GM23338 (cell line): ENCODE results near the gene SMC5. TPM values are rescaled to one million over a fixed set of nuclear protein-coding genes. Genes with fewer than 3 reads are reported as not detected.

Source experiments
- ATAC-seq: fragments of 200-7000 bp; cut with Tn5 transposase; 3 replicates; pipeline ENCODE4 v1.9.1; 2020
- DNase-seq: peaks from one replicate; pipeline ENCODE4 v3.0.0-alpha.2; 2015; ENCODE audit warnings: low spot score
- H2AFZ ChIP-seq: fragments of 200-600 bp; sonication (generic); 2 replicates; pipeline ENCODE4 v1.8.0; 2016; ENCODE audit warnings: antibody characterized with exemption, mild to moderate bottlenecking, moderate library complexity
- H3F3A ChIP-seq: fragments of 200-600 bp; sonication (generic); replicated peaks from 2 replicates; pipeline ENCODE4 v1.8.0; 2017; ENCODE audit warnings: antibody characterized with exemption, mixed run types, low read depth
- H3K27ac ChIP-seq: fragments of 200-600 bp; sonication (generic); 2 replicates; pipeline ENCODE4 v1.6.1; 2016; ENCODE audit warnings: low read depth
- H3K27me3 ChIP-seq: fragments of 200-600 bp; sonication (generic); 2 replicates; pipeline ENCODE4 v1.8.0; 2016; ENCODE audit warnings: mild to moderate bottlenecking, mixed run types, moderate library complexity; ENCODE audit not compliant: insufficient read depth
- H3K36me3 ChIP-seq: fragments of 200-600 bp; sonication (generic); 2 replicates; pipeline ENCODE4 v1.8.0; 2016; ENCODE audit warnings: mild to moderate bottlenecking; ENCODE audit not compliant: insufficient read depth
- H3K4me1 ChIP-seq: fragments of 200-600 bp; sonication (generic); 2 replicates; pipeline ENCODE4 v1.8.0; 2016; ENCODE audit warnings: mild to moderate bottlenecking, moderate library complexity; ENCODE audit not compliant: insufficient read depth
- H3K4me2 ChIP-seq: fragments of 200-600 bp; sonication (generic); 2 replicates; pipeline ENCODE4 v1.7.1; 2017; ENCODE audit warnings: mixed run types
- H3K4me3 ChIP-seq: fragments of 200-600 bp; sonication (generic); 2 replicates; pipeline ENCODE4 v1.6.1; 2016; ENCODE audit warnings: mixed run types
- H3K79me2 ChIP-seq: fragments of 200-600 bp; sonication (generic); replicated peaks from 2 replicates; pipeline ENCODE4 v1.8.0; 2017; ENCODE audit warnings: mild to moderate bottlenecking; ENCODE audit not compliant: insufficient read depth
- H3K9me2 ChIP-seq: fragments of 200-600 bp; sonication (generic); 2 replicates; pipeline ENCODE4 v1.8.0; 2017; ENCODE audit not compliant: insufficient read depth
- H4K20me1 ChIP-seq: fragments of 200-600 bp; sonication (generic); replicated peaks from 2 replicates; pipeline ENCODE4 v1.8.0; 2017; ENCODE audit warnings: mild to moderate bottlenecking; ENCODE audit not compliant: insufficient read depth
- H3K27ac Mint-ChIP-seq: 2 replicates; pipeline ENCODE4 v1.8.0; 2020; ENCODE audit warnings: inconsistent platforms, mild to moderate bottlenecking, moderate library complexity, mixed read lengths
- H3K27me3 Mint-ChIP-seq: 3 replicates; pipeline ENCODE4 v1.8.0; 2022; ENCODE audit warnings: low read depth, mild to moderate bottlenecking, moderate library complexity, mixed read lengths, inconsistent platforms; ENCODE audit not compliant: insufficient read depth, poor library complexity
- H3K36me3 Mint-ChIP-seq: 3 replicates; pipeline ENCODE4 v1.8.0; 2021; ENCODE audit warnings: low read depth, mild to moderate bottlenecking, inconsistent platforms, moderate library complexity, mixed read lengths
- H3K4me1 Mint-ChIP-seq: 3 replicates; pipeline ENCODE4 v1.8.0; 2020; ENCODE audit warnings: mild to moderate bottlenecking, inconsistent platforms, mixed read lengths
- H3K4me3 Mint-ChIP-seq: 3 replicates; pipeline ENCODE4 v1.8.0; 2021; ENCODE audit warnings: moderate library complexity, mild to moderate bottlenecking, inconsistent platforms, mixed read lengths
- H3K9me3 Mint-ChIP-seq: 3 replicates; pipeline ENCODE4 v1.8.0; 2020; ENCODE audit warnings: moderate library complexity, mild to moderate bottlenecking, inconsistent platforms, mixed read lengths
- CREB1 ChIP-seq: fragments of 250-450 bp; sonication (Bioruptor Pico); IDR thresholded peaks from 2 replicates; pipeline ENCODE4 v1.5.0; 2020; ENCODE audit warnings: low read depth, mild to moderate bottlenecking, moderate library complexity
- CTCF ChIP-seq, 2 experiments: fragments of 200-600 bp in 1 of 2; sonication (generic) in 1 of 2; conservative IDR thresholded peaks; 2 replicates each; pipeline versions ENCODE4 v1.5.1 to v1.6.1; 2016 to 2017; ENCODE audit warnings: antibody characterized with exemption in 2 of 2, low read depth in 2 of 2, mild to moderate bottlenecking in 2 of 2, moderate library complexity in 1 of 2
- EZH2phosphoT487 ChIP-seq: fragments of 200-600 bp; sonication (generic); IDR thresholded peaks from one replicate; pipeline ENCODE4 v1.8.1; 2018; ENCODE audit warnings: antibody characterized with exemption; ENCODE audit not compliant: unreplicated experiment
- JUNB ChIP-seq: IDR thresholded peaks from one replicate; pipeline ENCODE4 v1.6.1; 2016; ENCODE audit warnings: antibody characterized with exemption; ENCODE audit not compliant: unreplicated experiment
- NANOG ChIP-seq: IDR thresholded peaks from 2 replicates; pipeline ENCODE4 v1.6.1; 2016; ENCODE audit warnings: antibody characterized with exemption, borderline replicate concordance
- POLR2AphosphoS5 ChIP-seq: IDR thresholded peaks from 2 replicates; pipeline ENCODE4 v1.6.1; 2016; ENCODE audit warnings: antibody characterized with exemption, low read depth
- STAT1 ChIP-seq: IDR thresholded peaks from one replicate; pipeline ENCODE4 v1.6.1; 2016; ENCODE audit warnings: antibody characterized with exemption; ENCODE audit not compliant: unreplicated experiment
- ZNF331 ChIP-seq: fragments of 250-450 bp; sonication (Bioruptor Pico); IDR thresholded peaks from 2 replicates; pipeline ENCODE4 v1.5.0; 2020; ENCODE audit warnings: low read depth, mild to moderate bottlenecking, moderate library complexity
- ZNF462 ChIP-seq: fragments of 250-450 bp; sonication (Bioruptor Pico); IDR thresholded peaks from 2 replicates; pipeline ENCODE4 v1.5.0; 2020; ENCODE audit warnings: mild to moderate bottlenecking, moderate library complexity
- polyA plus RNA-seq: library from polyadenylated mRNA; unstranded; fragments of >200 nt; fragmentation: Nextera tagmentation; extraction: Ambion mirVana; gene quantifications from 2 replicates; pipeline ENCODE4 v1.2.1, GENCODE V29; 2016
- total RNA-seq: library from RNA; depleted of rRNA; stranded (reverse); fragments of >200 nt; shearing (Covaris generic); gene quantifications from 2 replicates; pipeline ENCODE4 v1.2.3, GENCODE V29; 2014
- TF ChIP-seq, protein P1 (sequence below): IDR thresholded peaks from one replicate; pipeline ENCODE4 v1.6.1; 2018; ENCODE audit warnings: antibody characterized with exemption; ENCODE audit not compliant: unreplicated experiment

Gene SMC5
- total and polyA plus RNA-seq, 2 experiments from 2014 or later: 27.9 to 29.0 TPM

- Histone ChIP-seq H3K79me2 (peaks cover 54% of the 10 kb centered on the region), H3K4me2 (peak overlapping the region; percentile 90), H3K27me3 (no peaks in the 10 kb centered on the region), H3K4me1 (peaks cover 33% of the 10 kb centered on the region), H3F3A (no peaks in the 10 kb centered on the region), H3K4me3 (peak overlapping the region; percentile 95), H3K27ac (peak overlapping the region; percentile 71; the same call in 1 of the 2 replicates), H2AFZ (peak overlapping the region; percentile 77), H3K9me2 (no peaks in the 10 kb centered on the region), H4K20me1 (peaks cover 16% of the 10 kb centered on the region), H3K36me3 (peaks cover 11% of the 10 kb centered on the region)
- DNase-seq (peak; percentile 61), ATAC-seq (peak; percentile 25)
- H3K27ac Mint-ChIP-seq: peak overlapping the region; percentile 68
- H3K9me3 Mint-ChIP-seq: no peaks in the 10 kb centered on the region
- H3K4me3 Mint-ChIP-seq: peak overlapping the region; percentile 89
- TF ChIP-seq POLR2AphosphoS5: no peak
- TF ChIP-seq JUNB: no peak
- no peak for TF ChIP-seq STAT1
- no peaks in the 10 kb centered on the region for H3K27me3 Mint-ChIP-seq
- peaks cover 44% of the 10 kb centered on the region for H3K4me1 Mint-ChIP-seq
- peaks cover 25% of the 10 kb centered on the region for H3K36me3 Mint-ChIP-seq
Measured at GRCh38 chr9:70259512-70259802, 679 bp downstream of the SMC5 start.

GRCh38 chr9:70260007-70260443, 1.2 kb downstream of the SMC5 start:
- H3K4me1 ChIP-seq: peaks cover 33% of the 10 kb centered on the region
- H3K27ac Mint-ChIP-seq: no peak overlapping the region
- no peak for TF ChIP-seq ZNF462
- no peak for TF ChIP-seq CREB1 (CRISPR knock-in tag)
- no peak for TF ChIP-seq CTCF (conservative IDR thresholded peaks at IDR 0.05; ENCODE audit: low read depth in 2 of 2)
- TF ChIP-seq NANOG: no peak
- TF ChIP-seq ZNF331: no peak
- no peak for TF ChIP-seq STAT1
- no peak for TF ChIP-seq POLR2AphosphoS5
- TF ChIP-seq, protein P1, sequence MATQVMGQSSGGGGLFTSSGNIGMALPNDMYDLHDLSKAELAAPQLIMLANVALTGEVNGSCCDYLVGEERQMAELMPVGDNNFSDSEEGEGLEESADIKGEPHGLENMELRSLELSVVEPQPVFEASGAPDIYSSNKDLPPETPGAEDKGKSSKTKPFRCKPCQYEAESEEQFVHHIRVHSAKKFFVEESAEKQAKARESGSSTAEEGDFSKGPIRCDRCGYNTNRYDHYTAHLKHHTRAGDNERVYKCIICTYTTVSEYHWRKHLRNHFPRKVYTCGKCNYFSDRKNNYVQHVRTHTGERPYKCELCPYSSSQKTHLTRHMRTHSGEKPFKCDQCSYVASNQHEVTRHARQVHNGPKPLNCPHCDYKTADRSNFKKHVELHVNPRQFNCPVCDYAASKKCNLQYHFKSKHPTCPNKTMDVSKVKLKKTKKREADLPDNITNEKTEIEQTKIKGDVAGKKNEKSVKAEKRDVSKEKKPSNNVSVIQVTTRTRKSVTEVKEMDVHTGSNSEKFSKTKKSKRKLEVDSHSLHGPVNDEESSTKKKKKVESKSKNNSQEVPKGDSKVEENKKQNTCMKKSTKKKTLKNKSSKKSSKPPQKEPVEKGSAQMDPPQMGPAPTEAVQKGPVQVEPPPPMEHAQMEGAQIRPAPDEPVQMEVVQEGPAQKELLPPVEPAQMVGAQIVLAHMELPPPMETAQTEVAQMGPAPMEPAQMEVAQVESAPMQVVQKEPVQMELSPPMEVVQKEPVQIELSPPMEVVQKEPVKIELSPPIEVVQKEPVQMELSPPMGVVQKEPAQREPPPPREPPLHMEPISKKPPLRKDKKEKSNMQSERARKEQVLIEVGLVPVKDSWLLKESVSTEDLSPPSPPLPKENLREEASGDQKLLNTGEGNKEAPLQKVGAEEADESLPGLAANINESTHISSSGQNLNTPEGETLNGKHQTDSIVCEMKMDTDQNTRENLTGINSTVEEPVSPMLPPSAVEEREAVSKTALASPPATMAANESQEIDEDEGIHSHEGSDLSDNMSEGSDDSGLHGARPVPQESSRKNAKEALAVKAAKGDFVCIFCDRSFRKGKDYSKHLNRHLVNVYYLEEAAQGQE: no peak
- no peak for TF ChIP-seq EZH2phosphoT487

More at GRCh38 chr9:70260007-70260443, 1.2 kb downstream of the SMC5 start:
- Histone ChIP-seq H3K27ac (no peak overlapping the region), H3K27me3 (no peaks in the 10 kb centered on the region), H3K4me2 (peak overlapping the region; percentile 90), H3F3A (no peaks in the 10 kb centered on the region), H4K20me1 (peaks cover 16% of the 10 kb centered on the region), H3K79me2 (peaks cover 56% of the 10 kb centered on the region), H3K4me3 (peak overlapping the region; percentile 95), H3K9me2 (no peaks in the 10 kb centered on the region), H2AFZ (no peak overlapping the region), H3K36me3 (peaks cover 15% of the 10 kb centered on the region)
- ATAC-seq (no peak), DNase-seq (no peak)
- H3K27me3 Mint-ChIP-seq: no peaks in the 10 kb centered on the region
- H3K9me3 Mint-ChIP-seq: no peaks in the 10 kb centered on the region
- H3K36me3 Mint-ChIP-seq: peaks cover 31% of the 10 kb centered on the region
- H3K4me1 Mint-ChIP-seq: peaks cover 44% of the 10 kb centered on the region
- peak overlapping the region; percentile 89 for H3K4me3 Mint-ChIP-seq
